COR-L47 (cell line): ENCODE results near the gene ANKS6.
"Not testable (repeated sequence)": the region's sequence is repeated elsewhere in the genome, so short reads cannot be mapped to it uniquely, and the experiment has no call there.

ENCODE experiments used
- DNase-seq: peaks from one replicate; lab custom pipeline; 2025; lab: John Stamatoyannopoulos, UW

ANKS6 gene

DNA sequence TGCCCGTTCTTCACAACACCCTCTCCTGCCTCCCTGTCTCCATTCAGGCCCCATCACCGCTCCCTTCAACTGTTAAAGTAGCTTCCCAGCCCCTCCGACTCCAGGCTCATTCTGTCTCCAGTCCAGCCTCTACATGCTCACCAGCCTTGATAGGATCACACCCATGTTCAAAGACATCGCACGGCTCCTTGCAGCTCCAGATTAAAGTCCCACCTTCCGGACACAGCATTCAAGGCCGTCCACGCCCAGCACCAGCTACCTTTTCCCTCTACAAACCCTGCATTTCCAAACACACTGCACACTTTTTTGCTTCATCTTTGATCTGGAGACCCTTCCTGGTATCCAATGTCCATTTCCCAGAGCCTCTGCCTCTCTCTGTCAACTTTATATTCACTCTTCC, 94.0 kb downstream of the ANKS6 start:
- no peak for DNase-seq

- DNase-seq, result no peak
These were observed 94.8 kb downstream of the ANKS6 start for GRCh38 chr9:98701576-98701975.

- DNase-seq, result no peak
These were observed 95.6 kb downstream of the ANKS6 start for GRCh38 chr9:98700801-98701200.

- no peak for DNase-seq
These were observed 97.5 kb downstream of the ANKS6 start for GRCh38 chr9:98698856-98699255.

DNA sequence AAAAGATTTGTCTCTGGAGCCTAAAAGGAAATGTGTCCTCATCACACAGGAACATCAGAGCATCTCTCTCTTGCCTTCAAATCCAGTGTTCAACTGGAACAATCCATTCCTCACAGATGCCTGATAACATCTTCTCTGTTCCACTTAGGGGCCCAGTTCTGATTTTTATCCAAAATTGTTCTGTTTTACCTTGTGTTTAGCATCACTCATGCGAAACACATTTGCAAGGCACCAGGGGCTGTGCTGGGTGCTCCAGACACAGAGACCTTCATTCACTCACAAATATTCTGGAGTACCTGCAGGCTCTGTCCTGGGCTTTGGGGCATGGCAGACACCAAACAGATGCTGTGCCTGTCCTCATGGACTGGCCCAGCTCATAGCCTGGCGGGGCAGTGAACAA, 101.4 kb downstream of the ANKS6 start:
- DNase-seq, result no peak

DNA sequence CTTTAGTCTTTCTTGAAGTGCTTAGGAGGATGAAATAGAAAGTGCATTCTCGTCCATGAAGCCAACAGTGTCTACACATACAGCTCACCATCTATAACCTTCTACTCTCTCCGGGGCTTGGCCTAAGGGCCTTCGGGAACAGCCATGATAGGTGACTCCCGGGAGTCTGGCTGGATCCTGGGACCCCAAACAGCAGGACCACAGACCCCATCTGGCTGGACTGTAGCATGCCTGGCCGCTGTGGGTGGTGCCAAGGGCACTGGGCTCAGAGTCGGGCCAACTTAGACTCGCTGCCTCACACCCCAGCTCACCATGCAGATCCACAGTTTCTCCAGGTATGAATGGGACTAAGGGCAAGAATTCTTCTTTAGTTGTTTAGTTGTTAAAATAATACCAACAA, 104.0 kb downstream of the ANKS6 start:
- DNase-seq, result no peak

GRCh38 chr9:98691890-98692289, 104.5 kb downstream of the ANKS6 start:
- DNase-seq, result no peak

DNA sequence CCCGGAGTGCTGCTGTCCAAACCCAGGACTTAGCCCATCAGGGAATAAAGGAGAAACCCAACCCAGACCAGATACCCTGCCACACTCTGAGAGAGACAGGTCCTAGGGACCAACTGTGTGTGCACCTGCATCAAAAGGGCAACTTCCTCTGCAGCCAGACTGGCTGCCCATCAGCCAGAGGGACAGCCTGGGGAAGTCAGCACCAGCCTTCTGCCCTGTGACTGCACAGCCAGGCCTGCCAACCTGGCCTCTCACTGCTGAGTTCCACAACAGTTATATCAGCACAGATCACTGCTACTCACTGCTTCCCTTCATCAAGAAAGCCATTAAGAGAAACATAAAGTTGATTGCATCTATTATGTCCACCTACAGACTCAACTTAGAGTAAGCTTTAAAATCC, 105.7 kb downstream of the ANKS6 start:
- no peak for DNase-seq

GRCh38 chr9:98688710-98689495, 107.5 kb downstream of the ANKS6 start:
- no peak for DNase-seq

DNA sequence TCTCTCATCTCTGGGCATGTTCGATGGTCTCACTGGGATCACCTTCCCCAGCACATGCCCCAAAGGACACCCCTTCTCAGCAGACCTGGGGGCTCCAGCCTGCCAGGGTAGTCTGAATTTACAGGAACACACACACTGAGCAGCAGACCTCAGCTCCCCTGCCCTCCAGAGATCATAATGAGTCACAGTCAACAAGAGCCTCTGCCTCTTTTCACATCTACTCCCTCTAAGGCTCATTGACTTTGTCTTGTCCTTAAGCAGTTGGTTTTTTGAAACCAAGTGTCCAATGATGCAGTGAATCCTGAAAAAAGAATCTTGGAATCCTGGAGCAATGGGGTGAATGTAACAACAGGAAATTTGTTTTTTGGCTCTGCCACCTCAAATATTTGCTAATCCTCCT, 108.4 kb downstream of the ANKS6 start:
- no peak for DNase-seq

- DNase-seq, result no peak
These were observed 109.1 kb downstream of the ANKS6 start for GRCh38 chr9:98686961-98687855.

- not testable (repeated sequence) for DNase-seq
These were observed 111.5 kb downstream of the ANKS6 start for GRCh38 chr9:98684816-98685215.
